ENCODE measurements around the gene KLF6.

Gene KLF6

DNA sequence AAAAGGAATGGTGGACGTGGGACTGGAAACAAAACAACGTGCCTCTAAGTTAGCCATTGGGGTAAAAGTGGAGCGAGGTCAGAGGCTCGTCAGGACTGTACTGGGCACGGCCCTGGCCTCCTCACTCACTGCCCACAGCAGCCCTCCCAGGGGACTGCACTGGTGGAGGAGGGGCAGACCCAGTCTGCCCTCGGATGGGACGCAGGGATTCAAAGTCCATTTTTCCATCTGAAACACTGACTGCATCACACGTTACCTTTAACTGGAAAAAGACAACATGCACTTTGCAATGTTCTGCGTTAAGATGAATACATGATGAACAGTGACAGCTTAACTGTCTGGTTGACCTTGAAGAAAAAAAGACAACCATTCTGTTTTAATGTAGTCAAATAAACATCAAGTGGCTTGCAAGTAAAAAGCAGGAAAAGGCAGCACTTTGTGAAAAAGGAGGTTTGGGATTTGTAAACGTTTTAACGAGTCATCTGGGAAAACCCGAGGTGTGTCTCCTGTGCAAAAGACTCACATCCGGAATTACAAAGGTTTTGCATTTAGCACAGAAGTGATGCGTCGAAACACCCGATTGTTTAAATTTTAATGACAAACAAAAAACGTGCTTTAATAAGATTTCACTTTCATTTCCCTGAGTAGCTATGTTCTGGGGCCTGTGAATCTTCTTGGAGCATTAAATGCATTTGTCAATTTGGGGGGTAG lies 18.8 kb downstream of the KLF6 start:
- Histone ChIP-seq H4K8ac (ENCODE audit: low read length) (peak overlapping the region; percentile 33), H3K9ac (ENCODE audit: low read length) (no peak overlapping the region), H3K18ac (ENCODE audit: low read depth in 1 of 2, low read length in 2 of 2) (peak overlapping the region; percentile 1 to 14), H3K27ac (ENCODE audit: low read length, poor library complexity, severe bottlenecking) (no peak overlapping the region), H3K36me3 (ENCODE audit: control insufficient read depth in 1 of 2, insufficient read depth in 2 of 2, low read depth in 1 of 2, low read length in 2 of 2) (no peaks in the 10 kb centered on the region), H3K79me1 (replicated peaks; ENCODE audit: low read length, poor library complexity, severe bottlenecking) (no peaks in the 10 kb centered on the region), H2AFZ (ENCODE audit: low read depth, low read length) (no peak overlapping the region), H3K4me1 (ENCODE audit: control insufficient read depth, insufficient read depth, low read depth, low read length) (peaks cover 11% of the 10 kb centered on the region), H2BK120ac (ENCODE audit: low read depth, low read length) (no peak overlapping the region), H3K23ac (ENCODE audit: low read length in 2 of 2) (no peak overlapping the region), H2BK12ac (ENCODE audit: low read length in 2 of 2) (no peak overlapping the region), H2BK15ac (ENCODE audit: low read depth, poor library complexity, severe bottlenecking) (no peak overlapping the region), H2AK5ac (ENCODE audit: low read length, severe bottlenecking) (no peak overlapping the region), H3K14ac (ENCODE audit: low read length in 2 of 2) (no peak overlapping the region), H2BK5ac (ENCODE audit: low read depth, low read length, poor library complexity, severe bottlenecking) (no peak overlapping the region), H3K4ac (ENCODE audit: low read depth in 1 of 2, low read length in 2 of 2) (no peak overlapping the region), H4K91ac (ENCODE audit: low read length) (no peak overlapping the region), H3K4me2 (ENCODE audit: low read length, poor library complexity, severe bottlenecking) (no peak overlapping the region), H3K27me3 (ENCODE audit: control insufficient read depth in 1 of 2, insufficient read depth in 1 of 2, low read length in 2 of 2) (peaks cover 0 to 9% of the 10 kb centered on the region in 2 experiments), H3K4me3 (ENCODE audit: insufficient read depth in 1 of 2, low read depth in 1 of 2, low read length in 2 of 2) (no peak overlapping the region), H3K9me3 (ENCODE audit: control insufficient read depth, low read length) (no peaks in the 10 kb centered on the region)
- 40% methylated on average over 13 of the region's 17 CpGs for whole genome bisulfite sequencing
- peak; percentile 74 for DNase-seq

DNA sequence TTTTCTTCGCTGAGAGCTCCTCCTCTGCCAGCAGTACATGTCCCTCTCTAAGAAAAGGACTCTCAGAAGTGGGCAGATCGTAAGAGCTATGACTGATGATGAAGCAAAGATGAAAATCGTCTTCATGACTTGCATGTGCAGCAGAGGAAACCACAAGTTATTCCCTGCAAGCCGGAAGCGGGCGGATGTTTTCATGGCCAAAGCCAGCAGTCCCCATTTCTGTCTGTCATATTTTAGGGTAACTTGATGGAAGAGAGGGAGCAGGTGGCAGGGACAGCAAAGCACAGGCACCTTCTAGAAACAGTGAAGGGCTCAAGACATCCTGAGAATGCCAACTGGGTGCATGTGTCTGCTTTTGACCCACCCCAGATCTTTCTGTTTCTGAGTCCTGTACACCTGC lies 19.9 kb downstream of the KLF6 start:
- Histone ChIP-seq H3K4me2 (ENCODE audit: low read length, poor library complexity, severe bottlenecking) (no peak overlapping the region), H3K27me3 (ENCODE audit: control insufficient read depth in 1 of 2, insufficient read depth in 1 of 2, low read length in 2 of 2) (peaks cover 0 to 9% of the 10 kb centered on the region in 2 experiments), H3K18ac (ENCODE audit: low read depth in 1 of 2, low read length in 2 of 2) (peak overlapping the region in 1 of 2 experiments; percentile 41), H2BK5ac (ENCODE audit: low read depth, low read length, poor library complexity, severe bottlenecking) (no peak overlapping the region), H3K14ac (ENCODE audit: low read length in 2 of 2) (no peak overlapping the region), H3K79me1 (replicated peaks; ENCODE audit: low read length, poor library complexity, severe bottlenecking) (no peaks in the 10 kb centered on the region), H3K27ac (ENCODE audit: low read length, poor library complexity, severe bottlenecking) (no peak overlapping the region), H3K4me1 (ENCODE audit: control insufficient read depth, insufficient read depth, low read depth, low read length) (peaks cover 14% of the 10 kb centered on the region), H3K4me3 (ENCODE audit: insufficient read depth in 1 of 2, low read depth in 1 of 2, low read length in 2 of 2) (no peak overlapping the region), H3K4ac (ENCODE audit: low read depth in 1 of 2, low read length in 2 of 2) (no peak overlapping the region), H2AK5ac (ENCODE audit: low read length, severe bottlenecking) (peak overlapping the region; percentile 32), H3K23ac (ENCODE audit: low read length in 2 of 2) (no peak overlapping the region), H2BK12ac (ENCODE audit: low read length in 2 of 2) (no peak overlapping the region), H2AFZ (ENCODE audit: low read depth, low read length) (no peak overlapping the region), H4K8ac (ENCODE audit: low read length) (no peak overlapping the region), H2BK120ac (ENCODE audit: low read depth, low read length) (peak overlapping the region; percentile 49), H3K9ac (ENCODE audit: low read length) (no peak overlapping the region), H4K91ac (ENCODE audit: low read length) (no peak overlapping the region), H2BK15ac (ENCODE audit: low read depth, poor library complexity, severe bottlenecking) (no peak overlapping the region), H3K9me3 (ENCODE audit: control insufficient read depth, low read length) (no peaks in the 10 kb centered on the region), H3K36me3 (ENCODE audit: control insufficient read depth in 1 of 2, insufficient read depth in 2 of 2, low read depth in 1 of 2, low read length in 2 of 2) (no peaks in the 10 kb centered on the region)
- 68% methylated on average over 6 of the region's 6 CpGs for WGBS
- no peak for DNase-seq

DNA sequence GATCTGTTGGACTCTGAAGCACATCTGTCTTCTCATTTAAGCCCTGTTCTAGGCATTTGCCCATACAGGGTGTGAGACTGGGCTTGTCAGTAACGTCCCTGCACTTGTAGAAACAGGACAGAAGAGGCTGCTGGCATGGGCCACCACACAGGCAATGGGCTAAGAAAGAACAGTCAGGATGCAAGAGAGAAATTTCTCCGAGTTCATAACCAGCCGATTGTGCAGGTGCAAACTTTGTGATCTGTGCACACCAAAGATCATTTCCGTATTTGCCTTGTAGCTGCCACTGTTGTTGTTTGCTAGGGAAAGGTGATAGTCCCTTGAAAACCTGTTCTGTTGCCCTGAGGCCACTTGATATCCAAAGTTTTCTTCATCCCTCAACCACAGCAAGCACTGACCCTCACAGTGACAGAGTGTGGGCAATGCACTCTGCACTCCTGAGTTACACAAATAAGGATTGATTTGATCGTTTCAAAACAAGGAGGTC lies 20.3 kb downstream of the KLF6 start:
- Histone ChIP-seq H3K4ac (ENCODE audit: low read depth in 1 of 2, low read length in 2 of 2) (no peak overlapping the region), H2BK12ac (ENCODE audit: low read length in 2 of 2) (peak overlapping the region in 1 of 2 experiments; percentile 74), H3K27ac (ENCODE audit: low read length, poor library complexity, severe bottlenecking) (no peak overlapping the region), H2BK5ac (ENCODE audit: low read depth, low read length, poor library complexity, severe bottlenecking) (no peak overlapping the region), H3K9me3 (ENCODE audit: control insufficient read depth, low read length) (no peaks in the 10 kb centered on the region), H3K18ac (ENCODE audit: low read depth in 1 of 2, low read length in 2 of 2) (no peak overlapping the region), H4K91ac (ENCODE audit: low read length) (no peak overlapping the region), H3K4me3 (ENCODE audit: insufficient read depth in 1 of 2, low read depth in 1 of 2, low read length in 2 of 2) (no peak overlapping the region), H3K9ac (ENCODE audit: low read length) (no peak overlapping the region), H3K36me3 (ENCODE audit: control insufficient read depth in 1 of 2, insufficient read depth in 2 of 2, low read depth in 1 of 2, low read length in 2 of 2) (no peaks in the 10 kb centered on the region), H2BK15ac (ENCODE audit: low read depth, poor library complexity, severe bottlenecking) (no peak overlapping the region), H3K23ac (ENCODE audit: low read length in 2 of 2) (no peak overlapping the region), H2AK5ac (ENCODE audit: low read length, severe bottlenecking) (peak overlapping the region; percentile 54), H3K14ac (ENCODE audit: low read length in 2 of 2) (no peak overlapping the region), H4K8ac (ENCODE audit: low read length) (no peak overlapping the region), H3K27me3 (ENCODE audit: control insufficient read depth in 1 of 2, insufficient read depth in 1 of 2, low read length in 2 of 2) (peaks cover 0 to 9% of the 10 kb centered on the region in 2 experiments), H3K79me1 (replicated peaks; ENCODE audit: low read length, poor library complexity, severe bottlenecking) (no peaks in the 10 kb centered on the region), H3K4me2 (ENCODE audit: low read length, poor library complexity, severe bottlenecking) (no peak overlapping the region), H3K4me1 (ENCODE audit: control insufficient read depth, insufficient read depth, low read depth, low read length) (peaks cover 16% of the 10 kb centered on the region), H2AFZ (ENCODE audit: low read depth, low read length) (no peak overlapping the region), H2BK120ac (ENCODE audit: low read depth, low read length) (peak overlapping the region; percentile 49)
- DNase-seq: no peak
- WGBS: 90% methylated on average over 5 of the region's 5 CpGs

DNA sequence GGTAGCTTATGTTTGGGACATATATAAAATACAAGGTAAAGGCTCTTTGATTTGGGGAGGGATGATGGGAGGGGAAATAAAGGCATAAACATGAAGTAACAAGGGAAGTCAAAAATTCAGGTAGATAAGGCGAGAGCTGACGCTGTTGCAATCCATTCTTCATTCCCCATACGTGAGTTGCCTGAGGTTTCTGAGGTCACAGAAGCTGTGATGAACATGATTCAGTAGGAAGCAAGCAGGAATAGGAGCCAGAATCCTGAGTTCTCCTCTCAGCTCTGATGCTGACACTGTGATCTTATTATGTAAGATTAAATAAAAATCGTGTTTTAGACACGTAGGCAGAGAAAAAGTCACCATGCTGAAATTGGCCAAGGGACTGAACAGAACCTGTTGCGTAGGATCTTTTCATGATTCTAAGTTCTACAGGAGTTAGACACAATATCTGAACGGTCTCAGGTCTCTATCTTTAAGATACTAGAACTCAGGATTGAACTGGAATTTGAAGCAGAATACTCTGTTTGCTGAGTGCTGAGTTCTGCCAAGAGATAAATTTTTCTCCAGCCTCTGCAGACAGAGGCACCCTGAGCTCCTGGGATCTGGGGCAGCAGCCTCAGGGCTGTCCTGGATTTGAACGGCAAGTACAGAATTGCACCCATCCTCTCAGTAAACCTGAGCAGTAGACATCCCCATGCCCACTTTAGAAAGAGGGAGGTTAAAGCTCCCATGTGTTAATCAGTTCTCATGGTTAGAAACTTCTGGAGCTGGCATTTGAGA lies 21.0 kb downstream of the KLF6 start:
- no peak overlapping the region for H2BK120ac ChIP-seq (ENCODE audit: low read depth, low read length)
- no peak overlapping the region for H3K4me2 ChIP-seq (ENCODE audit: low read length, poor library complexity, severe bottlenecking)
- DNase-seq: no peak
- peaks cover 16% of the 10 kb centered on the region for H3K4me1 ChIP-seq (ENCODE audit: control insufficient read depth, insufficient read depth, low read depth, low read length)
- H4K91ac ChIP-seq (ENCODE audit: low read length): no peak overlapping the region
- H2BK15ac ChIP-seq (ENCODE audit: low read depth, poor library complexity, severe bottlenecking): no peak overlapping the region
- H3K9ac ChIP-seq (ENCODE audit: low read length): no peak overlapping the region
- no peaks in the 10 kb centered on the region for H3K36me3 ChIP-seq (ENCODE audit: control insufficient read depth in 1 of 2, insufficient read depth in 2 of 2, low read depth in 1 of 2, low read length in 2 of 2)
- no peak overlapping the region for H2BK12ac ChIP-seq (ENCODE audit: low read length in 2 of 2)
- no peak overlapping the region for H2BK5ac ChIP-seq (ENCODE audit: low read depth, low read length, poor library complexity, severe bottlenecking)
- H2AK5ac ChIP-seq (ENCODE audit: low read length, severe bottlenecking): peak overlapping the region; percentile 87
- no peak overlapping the region for H4K8ac ChIP-seq (ENCODE audit: low read length)
- no peak overlapping the region for H3K4me3 ChIP-seq (ENCODE audit: insufficient read depth in 1 of 2, low read depth in 1 of 2, low read length in 2 of 2)
- no peak overlapping the region for H2AFZ ChIP-seq (ENCODE audit: low read depth, low read length)
- H3K27ac ChIP-seq (ENCODE audit: low read length, poor library complexity, severe bottlenecking): peak overlapping the region; percentile 80
- no peak overlapping the region for H3K4ac ChIP-seq (ENCODE audit: low read depth in 1 of 2, low read length in 2 of 2)
- no peaks in the 10 kb centered on the region for H3K9me3 ChIP-seq (ENCODE audit: control insufficient read depth, low read length)
- peak overlapping the region in 1 of 2 experiments; percentile 66 for H3K18ac ChIP-seq (ENCODE audit: low read depth in 1 of 2, low read length in 2 of 2)
- no peaks in the 10 kb centered on the region for H3K79me1 ChIP-seq (replicated peaks; ENCODE audit: low read length, poor library complexity, severe bottlenecking)
- H3K23ac ChIP-seq (ENCODE audit: low read length in 2 of 2): no peak overlapping the region
- 91% methylated on average over 8 of the region's 8 CpGs for WGBS
- H3K14ac ChIP-seq (ENCODE audit: low read length in 2 of 2): no peak overlapping the region
- peaks cover 0 to 13% of the 10 kb centered on the region in 2 experiments for H3K27me3 ChIP-seq (ENCODE audit: control insufficient read depth in 1 of 2, insufficient read depth in 1 of 2, low read length in 2 of 2)

Measured in mesenchymal stem cell (in vitro differentiated cells and primary cell).